ENCODE data around the gene IGDCC3. TPM values are rescaled to one million over a fixed set of nuclear protein-coding genes. Genes with fewer than 3 reads are reported as not detected.

The IGDCC3 gene
- total RNA-seq, 3 donors from 2014 or later (not counting 1 experiment from before 2014, with no cell fraction given), result not detected

DNA sequence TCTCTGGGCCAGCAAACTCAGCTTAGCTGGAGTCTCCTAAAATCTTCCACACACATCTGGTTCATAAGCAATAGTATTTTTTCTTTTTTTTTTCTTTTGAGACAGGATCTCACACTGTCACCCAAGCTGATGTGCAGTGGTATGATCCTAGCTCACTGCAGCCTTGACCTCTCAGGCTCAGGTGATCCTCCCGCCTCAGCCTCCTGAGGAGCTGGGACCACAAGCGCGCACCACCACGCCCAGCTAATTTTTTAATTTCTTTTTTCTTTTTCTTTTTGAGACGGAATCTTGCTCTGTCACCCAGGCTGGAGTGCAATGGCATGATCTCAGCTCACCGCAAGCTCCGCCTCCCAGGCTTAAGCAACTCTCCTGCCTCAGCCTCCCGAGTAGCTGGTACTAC, 39.0 kb downstream of the IGDCC3 start:
- intact Hi-C loops (cut with micrococcal nuclease), result no loop called here

DNA sequence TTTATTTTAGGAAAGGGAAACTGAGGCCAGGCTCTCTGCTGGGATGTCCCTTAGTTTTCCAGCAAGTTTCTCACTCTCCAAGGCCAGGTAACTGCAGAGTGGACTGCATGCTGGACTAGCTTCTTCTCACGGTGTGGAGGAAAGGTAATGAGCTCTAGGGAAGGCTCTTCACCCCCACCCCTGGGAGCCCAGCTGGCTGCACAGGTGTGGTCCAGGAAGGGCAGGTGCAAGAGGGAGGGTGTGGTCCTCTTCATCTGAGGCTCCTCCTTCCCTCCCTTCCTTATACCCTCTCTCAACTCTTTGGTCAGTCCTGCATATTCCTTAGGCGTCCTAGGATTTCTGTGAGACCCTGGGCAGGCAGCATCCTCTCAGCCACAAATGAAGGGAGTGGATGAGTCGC, 39.4 kb downstream of the IGDCC3 start:
- TF ChIP-seq CTCF (IDR thresholded peaks at IDR 0.05), result no peak
- 73% methylated on average over 2 of the region's 3 CpGs for WGBS (ENCODE audit: insufficient coverage)

More for the DNA sequence above, 39.0 kb downstream of the IGDCC3 start:
- peaks cover 6 to 14% of the 10 kb centered on the region in 2 donors for H3K27me3 Mint-ChIP-seq (ENCODE audit: low read depth in 2 of 2)
- Histone ChIP-seq H3K27ac (ENCODE audit: low read length) (no peak overlapping the region), H3K9me3 (ENCODE audit: control insufficient read depth, insufficient read depth, low read length) (no peaks in the 10 kb centered on the region), H3K4me3 (ENCODE audit: low read length) (no peak overlapping the region), H3K36me3 (ENCODE audit: control insufficient read depth, insufficient read depth, low read length) (no peaks in the 10 kb centered on the region), H3K4me1 (ENCODE audit: control insufficient read depth, insufficient read depth, low read length) (no peaks in the 10 kb centered on the region), H3K27me3 (ENCODE audit: control insufficient read depth, insufficient read depth, low read length) (no peaks in the 10 kb centered on the region)
- DNase-seq (no peak), ATAC-seq (no peak)
- H3K9me3 Mint-ChIP-seq, result no peaks in the 10 kb centered on the region
- H3K4me1 Mint-ChIP-seq, result peaks cover 5% of the 10 kb centered on the region in 2 donors
- H3K27ac Mint-ChIP-seq, result no peak overlapping the region
- 89% methylated on average over 8 of the region's 8 CpGs for WGBS (ENCODE audit: insufficient coverage)
- TF ChIP-seq CTCF (IDR thresholded peaks at IDR 0.05), result no peak
- H3K36me3 Mint-ChIP-seq, result no peaks in the 10 kb centered on the region
- no peak overlapping the region for H3K4me3 Mint-ChIP-seq

DNA sequence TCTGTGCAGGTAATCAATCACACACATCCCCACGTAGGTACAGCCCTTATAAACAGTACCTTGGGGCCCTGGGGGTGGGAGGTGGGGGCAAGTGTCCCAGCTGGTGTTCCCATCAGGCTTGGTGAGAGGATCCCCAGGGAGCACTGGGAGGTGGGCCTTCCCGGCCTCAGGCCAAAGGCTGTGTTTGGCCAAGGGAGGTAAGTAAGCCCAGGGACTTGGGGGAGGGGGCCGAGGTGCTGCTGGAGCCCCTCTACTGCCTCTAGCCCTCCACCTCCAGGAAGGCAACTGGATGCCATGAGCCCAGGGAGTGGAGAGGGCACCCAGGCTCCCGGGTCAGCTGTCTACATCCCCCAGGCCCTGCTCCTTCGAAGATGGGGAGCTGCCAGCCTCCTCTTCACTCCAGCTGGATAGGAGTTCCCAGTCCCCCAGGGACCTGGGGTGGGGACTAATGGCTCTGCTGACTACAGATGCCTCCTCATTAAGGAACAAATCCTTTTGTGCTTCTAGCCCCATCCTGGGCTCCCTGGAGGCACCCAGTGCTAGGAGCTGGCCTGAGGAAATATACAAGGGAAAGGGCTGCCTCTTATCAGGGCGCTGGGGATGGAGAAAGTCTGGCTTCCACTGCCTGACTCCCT, 40.2 kb downstream of the IGDCC3 start:
- H3K4me3 ChIP-seq (ENCODE audit: low read length), result no peak overlapping the region
- Mint-ChIP-seq H3K4me3 (no peak overlapping the region), H3K9me3 (no peaks in the 10 kb centered on the region), H3K36me3 (no peaks in the 10 kb centered on the region), H3K4me1 (peaks cover 5% of the 10 kb centered on the region in 2 donors), H3K27me3 (ENCODE audit: low read depth in 2 of 2) (peaks cover 6 to 11% of the 10 kb centered on the region in 2 donors), H3K27ac (no peak overlapping the region)
- DNase-seq, result no peak
- TF ChIP-seq CTCF (IDR thresholded peaks at IDR 0.05), result no peak
- no peak for ATAC-seq
- no peaks in the 10 kb centered on the region for H3K36me3 ChIP-seq (ENCODE audit: control insufficient read depth, insufficient read depth, low read length)
- no peaks in the 10 kb centered on the region for H3K9me3 ChIP-seq (ENCODE audit: control insufficient read depth, insufficient read depth, low read length)
- intact Hi-C loops (cut with micrococcal nuclease), result no loop called here
- no peak overlapping the region for H3K27ac ChIP-seq (ENCODE audit: low read length)
- H3K27me3 ChIP-seq (ENCODE audit: control insufficient read depth, insufficient read depth, low read length), result no peaks in the 10 kb centered on the region
- 87% methylated on average over 5 of the region's 6 CpGs for WGBS (ENCODE audit: insufficient coverage)
- no peaks in the 10 kb centered on the region for H3K4me1 ChIP-seq (ENCODE audit: control insufficient read depth, insufficient read depth, low read length)

More for the DNA sequence above, 39.4 kb downstream of the IGDCC3 start:
- Mint-ChIP-seq H3K4me3 (no peak overlapping the region), H3K4me1 (peaks cover 5% of the 10 kb centered on the region in 2 donors), H3K9me3 (no peaks in the 10 kb centered on the region), H3K27ac (no peak overlapping the region), H3K36me3 (no peaks in the 10 kb centered on the region), H3K27me3 (ENCODE audit: low read depth in 2 of 2) (peaks cover 6 to 14% of the 10 kb centered on the region in 2 donors)
- Histone ChIP-seq H3K27ac (ENCODE audit: low read length) (no peak overlapping the region), H3K4me1 (ENCODE audit: control insufficient read depth, insufficient read depth, low read length) (no peaks in the 10 kb centered on the region), H3K4me3 (ENCODE audit: low read length) (no peak overlapping the region), H3K9me3 (ENCODE audit: control insufficient read depth, insufficient read depth, low read length) (no peaks in the 10 kb centered on the region), H3K36me3 (ENCODE audit: control insufficient read depth, insufficient read depth, low read length) (no peaks in the 10 kb centered on the region), H3K27me3 (ENCODE audit: control insufficient read depth, insufficient read depth, low read length) (no peaks in the 10 kb centered on the region)
- DNase-seq (no peak), ATAC-seq (no peak)
- intact Hi-C loops (cut with micrococcal nuclease), result no loop called here

All from natural killer cell (primary cell).